IPS-18c (cell line): ENCODE results near the gene CHD5.

ENCODE experiments used
- H3K4me3 ChIP-seq: 2 replicates; pipeline ENCODE4 v1.7.0; 2013; ENCODE audit warnings: low read depth, mild to moderate bottlenecking, low read length, moderate library complexity; ENCODE audit not compliant: insufficient read depth
- H3K9me3 ChIP-seq: one replicate; pipeline ENCODE4 v1.6.1; 2013; ENCODE audit warnings: mild to moderate bottlenecking, low read length, moderate library complexity; ENCODE audit not compliant: control insufficient read depth, insufficient read depth

CHD5 gene

GRCh38 chr1:6093071-6093470 is 87.0 kb downstream of the CHD5 start:
- Histone ChIP-seq H3K4me3 (no peak overlapping the region), H3K9me3 (no peaks in the 10 kb centered on the region)

DNA sequence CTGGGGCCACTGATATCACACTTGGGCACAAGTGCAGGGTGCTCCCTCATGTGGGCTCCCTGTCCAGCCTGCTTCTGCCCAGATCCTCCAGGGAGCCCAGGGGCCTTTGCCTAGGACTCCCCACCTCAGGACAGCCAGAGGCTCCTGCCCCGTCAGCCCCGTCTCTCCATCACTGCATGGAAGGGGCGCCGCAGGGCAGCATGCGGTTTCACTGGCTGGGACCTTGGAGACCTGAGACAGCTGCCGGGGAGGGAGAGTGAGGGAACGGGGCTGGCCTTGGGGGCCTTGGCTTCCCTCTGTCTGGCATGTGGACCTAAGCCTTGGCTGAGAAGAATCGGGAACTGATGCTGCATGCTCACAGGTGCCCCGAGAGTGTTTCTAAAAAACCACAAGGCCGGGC is 87.9 kb downstream of the CHD5 start:
- H3K4me3 ChIP-seq, result no peak overlapping the region
- H3K9me3 ChIP-seq, result no peaks in the 10 kb centered on the region

DNA sequence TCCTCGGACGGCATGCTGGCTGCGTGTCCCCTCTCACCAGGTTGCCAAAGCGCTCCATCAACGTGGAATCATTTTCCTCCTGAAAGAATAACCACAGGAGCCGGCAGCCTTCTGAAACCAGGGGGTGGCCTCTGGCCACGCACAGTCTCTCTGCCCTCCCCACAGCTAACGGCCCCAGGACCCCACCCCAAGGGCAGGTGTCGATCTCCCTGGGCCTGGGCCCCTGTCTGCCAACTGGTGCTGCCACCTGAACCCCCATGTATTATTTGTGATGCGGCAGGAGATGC is 88.4 kb downstream of the CHD5 start:
- Histone ChIP-seq H3K9me3 (no peaks in the 10 kb centered on the region), H3K4me3 (no peak overlapping the region)

DNA sequence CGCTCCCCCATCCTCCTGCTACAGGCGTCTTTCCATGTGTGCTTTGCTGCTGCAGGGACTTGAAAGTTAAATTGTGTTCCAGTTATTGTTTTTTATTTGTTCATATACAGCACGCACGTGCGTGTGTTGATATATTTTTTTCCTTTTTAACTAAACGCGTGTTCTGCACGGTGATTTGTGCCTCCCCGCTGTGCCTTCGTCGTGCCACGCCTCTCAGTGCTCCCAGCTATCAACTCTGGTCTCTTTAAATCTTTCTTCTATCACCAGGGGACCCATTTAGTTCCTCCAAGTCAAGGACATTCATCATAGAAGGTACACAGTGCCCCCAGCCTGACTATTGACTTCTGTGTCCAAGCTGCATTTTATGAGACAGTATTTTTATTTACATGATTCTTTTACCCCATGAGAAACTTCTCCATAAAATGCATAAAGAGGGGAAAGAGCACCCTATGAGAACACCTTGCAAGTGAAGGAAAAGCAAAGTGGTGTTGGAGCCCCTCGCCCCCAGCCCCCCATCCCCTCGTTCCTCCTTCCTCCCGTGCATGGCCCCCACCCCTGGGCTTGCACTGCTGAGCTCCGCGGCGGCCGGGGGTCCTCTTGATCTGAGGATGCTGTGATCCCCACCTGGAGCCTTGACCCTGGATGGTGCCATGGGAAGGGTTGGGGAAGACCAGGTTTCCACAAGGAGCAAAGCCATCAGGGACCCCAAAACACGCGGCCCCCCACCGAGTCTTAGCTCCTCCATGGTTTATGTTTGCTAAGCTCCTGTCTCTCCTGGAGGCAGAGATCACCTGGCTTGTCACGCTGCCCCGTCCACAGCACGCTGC is 88.9 kb downstream of the CHD5 start:
- Histone ChIP-seq H3K9me3 (no peaks in the 10 kb centered on the region), H3K4me3 (no peak overlapping the region)

DNA sequence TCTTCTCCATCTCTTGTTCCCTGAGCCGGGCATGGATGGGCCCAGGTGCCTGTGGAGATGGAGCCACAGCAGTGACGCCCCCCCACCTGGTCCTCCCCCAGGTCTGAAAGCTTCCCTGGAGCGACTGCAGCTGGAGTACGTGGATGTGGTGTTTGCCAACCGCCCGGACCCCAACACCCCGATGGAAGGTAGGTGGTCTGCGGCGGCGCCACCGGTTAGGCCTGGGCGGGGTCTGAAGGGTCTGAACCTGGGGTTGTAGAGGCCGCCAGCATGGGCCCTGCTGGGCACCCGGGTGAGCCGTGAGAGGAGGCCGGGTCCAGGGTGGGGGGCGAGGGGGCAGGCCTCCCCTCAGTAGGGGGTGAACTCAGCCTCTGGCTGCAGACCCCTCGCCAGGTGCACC is 89.8 kb downstream of the CHD5 start:
- Histone ChIP-seq H3K9me3 (no peaks in the 10 kb centered on the region), H3K4me3 (no peak overlapping the region)

- Histone ChIP-seq H3K9me3 (no peaks in the 10 kb centered on the region), H3K4me3 (no peak overlapping the region)
Observed at GRCh38 chr1:6088956-6089355, 91.2 kb downstream of the CHD5 start.

DNA sequence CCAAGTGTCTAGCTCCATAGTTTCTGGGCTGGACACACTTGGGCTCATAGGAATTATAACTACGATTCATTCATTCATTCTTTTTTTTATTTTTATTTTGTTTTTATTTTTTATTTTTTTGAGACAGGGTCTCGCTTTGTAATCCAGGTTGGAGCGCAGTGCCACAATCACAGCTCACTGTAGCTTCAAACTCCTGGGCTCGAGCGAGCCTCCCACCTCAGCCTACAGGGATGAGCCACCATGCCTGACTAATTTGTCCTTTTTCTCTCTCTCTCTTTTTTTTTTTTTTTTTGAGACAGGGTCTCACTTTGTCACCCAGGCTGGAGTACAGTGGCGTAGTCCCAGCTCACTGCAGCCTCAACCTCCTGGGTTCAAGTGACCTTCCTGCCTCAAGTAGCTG is 92.2 kb downstream of the CHD5 start:
- no peaks in the 10 kb centered on the region for H3K9me3 ChIP-seq
- H3K4me3 ChIP-seq, result no peak overlapping the region

GRCh38 chr1:6087377-6087772 is 92.7 kb downstream of the CHD5 start:
- Histone ChIP-seq H3K4me3 (no peak overlapping the region), H3K9me3 (no peaks in the 10 kb centered on the region)

- Histone ChIP-seq H3K4me3 (no peak overlapping the region), H3K9me3 (no peaks in the 10 kb centered on the region)
Observed at GRCh38 chr1:6086762-6087376, 93.3 kb downstream of the CHD5 start.

- no peak overlapping the region for H3K4me3 ChIP-seq
Observed at GRCh38 chr1:6086358-6086757, 93.8 kb downstream of the CHD5 start.

GRCh38 chr1:6085666-6086065 is 94.5 kb downstream of the CHD5 start:
- Histone ChIP-seq H3K4me3 (no peak overlapping the region), H3K9me3 (no peaks in the 10 kb centered on the region)

More at GRCh38 chr1:6086358-6086757, 93.8 kb downstream of the CHD5 start:
- H3K9me3 ChIP-seq, result no peaks in the 10 kb centered on the region

- H3K9me3 ChIP-seq, result no peaks in the 10 kb centered on the region
- H3K4me3 ChIP-seq, result no peak overlapping the region
Observed at GRCh38 chr1:6084781-6085495, 95.2 kb downstream of the CHD5 start.

- no peak overlapping the region for H3K4me3 ChIP-seq
- no peaks in the 10 kb centered on the region for H3K9me3 ChIP-seq
Observed at GRCh38 chr1:6083801-6084446, 96.2 kb downstream of the CHD5 start.

GRCh38 chr1:6083385-6083784 is 96.7 kb downstream of the CHD5 start:
- Histone ChIP-seq H3K4me3 (no peak overlapping the region), H3K9me3 (no peaks in the 10 kb centered on the region)

- Histone ChIP-seq H3K9me3 (peaks cover 2% of the 10 kb centered on the region), H3K4me3 (no peak overlapping the region)
Observed at GRCh38 chr1:6082430-6082971, 97.6 kb downstream of the CHD5 start.

DNA sequence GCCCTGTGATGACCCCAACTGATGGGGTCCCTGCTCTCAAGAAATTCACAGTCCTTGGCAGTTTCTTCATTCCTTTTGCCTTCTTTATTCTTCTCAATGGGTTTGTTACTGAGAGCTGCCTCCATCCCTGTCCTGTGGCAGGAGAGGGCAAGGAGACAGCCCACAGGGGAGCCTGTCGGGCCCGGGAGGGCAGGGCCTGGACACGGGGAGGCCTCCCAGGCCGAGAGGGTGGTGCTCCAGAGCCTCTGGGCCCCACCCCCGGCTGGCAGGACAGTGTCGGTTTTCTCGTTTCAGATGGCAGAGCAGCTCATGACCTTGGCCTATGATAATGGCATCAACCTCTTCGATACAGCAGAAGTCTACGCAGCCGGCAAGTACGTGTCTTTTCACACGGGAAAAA is 98.2 kb downstream of the CHD5 start:
- H3K9me3 ChIP-seq, result peaks cover 2% of the 10 kb centered on the region
- H3K4me3 ChIP-seq, result no peak overlapping the region

DNA sequence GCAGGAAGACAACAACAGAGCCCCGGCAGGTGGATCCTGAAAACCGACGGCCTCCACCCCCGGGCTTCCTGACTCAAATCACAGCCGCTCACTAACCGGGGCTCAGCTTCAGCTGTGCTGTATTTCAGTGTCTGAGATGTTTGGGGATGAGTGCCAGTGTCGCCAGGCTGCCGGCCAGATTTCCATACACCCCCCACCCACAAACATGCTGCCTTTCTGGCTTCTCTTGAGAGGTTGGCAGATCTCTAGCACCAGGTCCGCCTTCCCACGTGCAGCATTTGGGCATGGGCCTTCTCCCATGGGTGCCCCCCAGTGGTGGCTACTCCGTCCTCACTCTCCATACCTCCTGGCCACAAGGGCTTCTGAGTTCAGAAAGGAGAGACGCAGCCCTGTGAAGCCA is 99.7 kb downstream of the CHD5 start:
- peaks cover 2% of the 10 kb centered on the region for H3K9me3 ChIP-seq
- no peak overlapping the region for H3K4me3 ChIP-seq

- H3K4me3 ChIP-seq, result no peak overlapping the region
- H3K9me3 ChIP-seq, result peaks cover 2% of the 10 kb centered on the region
Observed at GRCh38 chr1:6077919-6078318, 102.2 kb downstream of the CHD5 start.
